Ishikawa (cell line): ENCODE data around the gene RALY.

Source experiments
- EP300 ChIP-seq: IDR thresholded peaks from 2 replicates; pipeline ENCODE4 v1.6.1; 2012; ENCODE audit warnings: borderline replicate concordance
- TF ChIP-seq, protein P1 (sequence below): IDR thresholded peaks from 2 replicates; pipeline ENCODE4 v1.6.1; 2012

DNA sequence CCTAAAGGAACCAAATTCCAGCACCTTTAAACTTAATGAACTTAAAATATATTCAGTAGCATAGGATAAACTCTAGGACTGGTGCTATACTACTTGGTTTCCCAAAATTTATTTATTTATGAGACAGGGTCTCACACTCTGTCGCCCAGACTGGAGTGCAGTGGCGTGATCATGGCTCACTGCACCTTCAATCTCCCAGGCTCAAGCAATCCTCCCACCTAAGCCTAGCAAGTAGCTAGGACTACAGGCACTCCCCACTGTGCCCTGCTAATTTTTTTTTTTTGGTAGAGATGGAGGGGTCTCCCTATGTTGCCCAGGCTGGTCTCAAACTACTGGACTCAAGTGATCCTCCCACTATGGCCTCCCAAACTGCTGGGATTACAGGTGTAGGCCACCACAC is 96.9 kb downstream of the RALY start:
- TF ChIP-seq EP300 = no peak
- TF ChIP-seq, protein P1, sequence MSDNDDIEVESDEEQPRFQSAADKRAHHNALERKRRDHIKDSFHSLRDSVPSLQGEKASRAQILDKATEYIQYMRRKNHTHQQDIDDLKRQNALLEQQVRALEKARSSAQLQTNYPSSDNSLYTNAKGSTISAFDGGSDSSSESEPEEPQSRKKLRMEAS = no peak
